ENCODE results near the gene ATG101.

ATG101 gene, protein sequence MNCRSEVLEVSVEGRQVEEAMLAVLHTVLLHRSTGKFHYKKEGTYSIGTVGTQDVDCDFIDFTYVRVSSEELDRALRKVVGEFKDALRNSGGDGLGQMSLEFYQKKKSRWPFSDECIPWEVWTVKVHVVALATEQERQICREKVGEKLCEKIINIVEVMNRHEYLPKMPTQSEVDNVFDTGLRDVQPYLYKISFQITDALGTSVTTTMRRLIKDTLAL

DNA sequence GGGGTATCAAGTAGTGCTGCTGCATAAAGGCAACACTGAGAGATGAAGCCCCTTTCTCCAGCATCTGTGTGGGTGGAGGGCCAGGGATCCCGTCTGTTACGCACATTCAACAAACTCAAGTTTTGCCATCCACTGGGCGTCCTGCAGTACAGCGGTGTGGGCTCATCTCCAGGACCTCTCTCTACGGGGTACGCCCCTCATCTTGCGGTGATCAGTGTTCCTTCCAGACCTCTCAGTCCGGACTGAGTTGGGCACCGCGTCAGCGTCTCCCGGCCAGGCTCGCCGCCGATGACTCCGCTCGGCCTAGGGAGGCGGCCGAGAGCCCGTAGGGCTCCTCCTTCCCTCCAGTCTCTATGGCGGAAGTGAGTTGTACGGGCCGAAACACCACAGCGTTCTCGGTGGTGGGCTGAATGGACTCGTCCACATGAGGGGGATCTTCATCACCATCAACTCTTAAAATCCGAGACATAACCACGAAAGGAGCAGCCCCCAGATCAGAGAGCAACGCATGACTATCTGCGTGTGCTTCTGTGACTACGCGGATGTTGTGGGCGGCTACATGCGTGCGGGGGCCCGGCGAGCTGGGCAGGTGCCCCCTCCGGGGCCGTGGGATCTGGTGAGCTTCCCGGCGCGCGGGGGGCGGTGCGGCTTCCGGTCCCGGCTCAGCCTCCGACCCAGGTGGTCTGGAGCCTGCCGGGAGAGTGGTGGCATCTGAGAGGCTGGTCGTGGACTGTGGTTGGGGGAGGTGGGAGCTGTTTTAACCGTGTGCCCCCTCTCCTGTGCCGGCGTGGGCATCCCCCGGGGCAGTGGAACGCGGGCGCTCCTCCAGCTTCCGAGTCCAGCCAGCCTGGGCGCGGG lies at the start of gene ATG101:
Gene ATG101 (plus strand): TSS at position 652 of the 858 bp plus-strand sequence. CDS start 3,673 bp downstream, outside the sequence.
- peak; percentile 59 to 78 for DNase-seq (ENCODE audit: low read depth in 1 of 2, low spot score in 1 of 2)

DNA sequence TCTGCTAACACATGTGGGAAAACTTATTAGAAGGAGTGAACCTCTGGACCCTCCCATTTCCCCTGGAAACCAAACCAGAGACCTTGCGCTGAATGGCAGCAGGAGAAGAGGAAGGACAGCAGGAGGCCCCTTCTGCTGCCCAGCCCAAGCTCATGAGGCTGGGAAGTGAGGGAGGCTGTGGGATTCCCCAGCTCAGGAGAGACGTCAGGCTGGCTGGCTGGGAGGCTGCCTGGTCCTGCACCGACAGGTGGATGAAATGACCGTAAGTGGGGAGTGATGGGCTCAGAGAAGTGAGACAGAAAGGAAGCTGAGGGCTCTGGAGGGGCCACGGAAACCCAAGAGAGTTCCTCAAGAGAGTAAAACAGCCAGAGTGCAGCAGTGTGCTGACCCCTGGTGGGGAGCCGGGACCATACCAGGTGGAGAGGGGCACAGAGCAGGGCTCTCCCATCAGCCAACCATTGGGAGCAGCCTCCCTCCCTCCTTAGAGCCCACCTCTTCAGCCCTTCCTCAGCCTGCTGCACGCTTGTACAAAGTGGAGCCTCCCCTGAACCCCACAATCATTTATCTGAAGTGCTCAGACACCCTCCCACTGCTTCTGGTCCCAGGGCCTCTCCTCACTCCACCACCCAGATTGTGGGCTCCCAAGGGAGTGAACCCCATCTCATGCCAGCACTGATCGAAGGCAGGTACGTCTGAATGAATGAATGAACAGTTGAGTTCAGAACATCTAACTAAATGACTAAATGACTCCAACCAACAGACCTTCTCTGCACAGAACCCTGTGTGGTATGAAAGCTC lies 49.0 kb upstream of the ATG101 start:
- DNase-seq (ENCODE audit: low read depth in 1 of 2, low spot score in 1 of 2): peak; percentile 38 to 44

DNA sequence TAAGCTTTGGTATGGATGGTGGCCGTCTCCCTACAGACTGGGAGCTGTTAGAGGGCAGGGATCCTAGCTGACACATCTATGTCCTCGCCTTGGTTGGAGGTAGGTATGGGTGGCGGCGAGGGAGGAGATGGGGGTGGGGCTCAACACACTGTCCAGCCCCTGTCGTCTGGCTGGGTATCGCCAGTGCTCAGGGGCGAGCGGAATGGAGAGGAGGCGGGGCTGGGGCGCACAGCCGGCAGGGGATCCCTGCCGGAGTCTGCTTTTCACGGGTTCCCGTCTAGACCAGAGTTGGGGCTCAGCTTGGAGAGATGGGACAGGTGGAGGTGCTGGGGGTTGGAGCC lies 47.0 kb upstream of the ATG101 start:
- no peak for DNase-seq (ENCODE audit: low read depth in 1 of 2, low spot score in 1 of 2)

DNA sequence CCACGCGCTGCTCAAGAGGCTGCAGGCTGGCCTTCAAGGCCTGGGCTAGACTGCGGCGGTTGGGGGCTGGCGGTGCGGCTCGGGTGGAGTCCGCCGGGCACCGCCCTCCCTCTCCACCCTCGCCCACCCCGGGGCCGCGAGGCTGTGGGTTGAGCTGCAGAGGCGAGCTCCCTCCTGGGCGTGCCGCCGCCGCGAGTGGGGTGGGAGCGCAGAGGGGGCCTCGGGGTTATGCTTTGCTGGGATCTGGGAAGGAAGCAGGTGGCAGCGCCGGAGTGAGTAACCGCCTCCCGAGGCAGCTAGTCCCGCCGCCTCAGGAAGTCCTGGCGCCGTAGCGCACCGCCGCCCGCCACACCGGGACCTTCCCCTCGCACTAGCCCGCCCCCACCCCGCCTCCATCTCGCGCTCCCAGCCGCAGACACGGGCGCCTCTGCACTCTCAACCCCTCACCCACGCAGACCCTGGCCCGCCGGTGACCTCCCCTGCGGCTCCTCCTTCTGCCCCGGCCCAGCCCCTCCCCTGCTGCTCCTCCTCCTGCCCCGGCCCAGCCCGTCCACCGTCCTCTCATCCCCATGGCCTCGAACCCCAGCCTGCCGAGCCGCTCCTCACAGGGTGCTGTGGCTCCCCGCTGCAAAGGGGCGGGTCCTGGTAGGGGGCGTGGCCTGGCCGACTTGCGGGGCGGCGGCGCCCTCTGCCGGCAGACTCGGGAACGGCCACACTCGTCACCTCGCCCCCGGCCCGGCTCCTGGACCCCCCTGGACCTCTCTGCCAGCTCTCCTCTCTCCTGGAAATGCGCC lies 46.4 kb upstream of the ATG101 start:
- peak; percentile 85 to 92 for DNase-seq (ENCODE audit: low read depth in 1 of 2, low spot score in 1 of 2)

DNA sequence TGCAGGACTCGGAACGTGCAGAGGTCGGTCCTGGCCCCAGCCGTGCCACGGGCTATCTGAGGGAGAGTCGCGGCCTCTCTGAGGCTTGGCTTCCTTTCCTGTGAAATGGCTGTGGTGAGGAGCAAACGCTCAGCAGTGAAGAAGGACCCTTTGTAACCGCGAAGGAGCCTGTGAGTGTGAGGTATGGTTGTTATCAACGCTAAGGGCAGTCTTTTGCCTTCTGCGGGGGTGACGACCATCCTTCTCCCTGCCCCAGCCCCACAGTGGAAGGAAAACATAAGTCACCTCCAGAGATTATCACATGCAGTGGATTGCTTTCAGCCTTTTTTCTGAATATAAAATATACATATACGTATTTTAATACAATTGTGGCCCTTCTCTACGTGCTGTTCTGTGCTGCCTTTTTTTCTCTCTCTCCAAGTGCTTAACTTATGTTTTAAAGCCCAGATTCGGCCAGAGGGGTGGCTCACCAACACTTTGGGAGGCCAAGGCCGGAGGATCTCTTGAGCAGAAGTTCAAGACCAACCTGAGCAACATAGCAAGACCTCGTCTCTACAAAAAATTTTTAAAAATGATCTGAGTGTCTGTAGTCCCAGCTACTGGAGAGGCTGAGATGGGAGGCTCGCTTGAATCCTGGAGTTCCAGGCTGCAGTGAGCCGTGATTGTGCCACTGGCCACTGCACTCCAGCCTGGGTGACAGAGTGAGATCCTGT lies 45.6 kb upstream of the ATG101 start:
- DNase-seq (ENCODE audit: low read depth in 1 of 2, low spot score in 1 of 2): no peak

DNA sequence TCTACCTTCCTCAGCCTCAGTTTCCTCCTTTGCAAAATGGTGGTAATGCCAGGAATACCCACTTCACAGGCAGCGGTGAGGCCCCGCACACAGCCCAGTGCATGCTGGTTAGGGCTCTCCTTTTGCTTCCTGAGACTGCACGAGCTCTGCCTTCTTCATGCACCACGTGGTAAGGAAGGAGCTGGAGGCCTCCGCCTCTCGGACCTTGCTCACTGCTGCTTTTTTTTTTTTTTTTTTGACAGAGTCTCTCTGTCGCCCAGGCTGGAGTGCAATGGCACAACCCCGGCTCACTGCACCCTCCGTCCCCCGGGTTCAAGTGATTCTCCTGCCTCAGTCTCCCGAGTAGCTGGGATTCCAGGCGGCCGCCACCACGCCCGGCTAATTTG lies 44.9 kb upstream of the ATG101 start:
- DNase-seq (ENCODE audit: low read depth in 1 of 2, low spot score in 1 of 2): no peak

DNA sequence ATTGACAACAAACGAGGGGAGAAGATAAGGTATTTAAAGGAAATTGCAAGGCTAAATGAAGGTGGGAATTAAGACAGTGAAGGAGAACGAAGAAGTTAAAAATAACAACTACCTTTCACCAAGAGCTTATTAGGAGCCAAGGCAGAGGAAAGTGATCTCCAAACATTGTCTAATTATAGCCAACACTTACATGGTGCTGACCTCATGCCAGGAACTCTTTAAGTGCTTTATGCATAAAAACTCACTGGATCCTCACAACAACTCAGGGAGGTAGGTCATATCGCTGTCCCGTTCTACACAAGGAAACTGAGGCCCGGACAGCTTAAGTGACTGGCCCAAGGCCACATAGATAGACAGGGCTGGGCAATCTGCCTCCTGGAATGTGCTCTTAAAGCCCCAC lies 43.5 kb upstream of the ATG101 start:
- DNase-seq (ENCODE audit: low read depth in 1 of 2, low spot score in 1 of 2): no peak

DNA sequence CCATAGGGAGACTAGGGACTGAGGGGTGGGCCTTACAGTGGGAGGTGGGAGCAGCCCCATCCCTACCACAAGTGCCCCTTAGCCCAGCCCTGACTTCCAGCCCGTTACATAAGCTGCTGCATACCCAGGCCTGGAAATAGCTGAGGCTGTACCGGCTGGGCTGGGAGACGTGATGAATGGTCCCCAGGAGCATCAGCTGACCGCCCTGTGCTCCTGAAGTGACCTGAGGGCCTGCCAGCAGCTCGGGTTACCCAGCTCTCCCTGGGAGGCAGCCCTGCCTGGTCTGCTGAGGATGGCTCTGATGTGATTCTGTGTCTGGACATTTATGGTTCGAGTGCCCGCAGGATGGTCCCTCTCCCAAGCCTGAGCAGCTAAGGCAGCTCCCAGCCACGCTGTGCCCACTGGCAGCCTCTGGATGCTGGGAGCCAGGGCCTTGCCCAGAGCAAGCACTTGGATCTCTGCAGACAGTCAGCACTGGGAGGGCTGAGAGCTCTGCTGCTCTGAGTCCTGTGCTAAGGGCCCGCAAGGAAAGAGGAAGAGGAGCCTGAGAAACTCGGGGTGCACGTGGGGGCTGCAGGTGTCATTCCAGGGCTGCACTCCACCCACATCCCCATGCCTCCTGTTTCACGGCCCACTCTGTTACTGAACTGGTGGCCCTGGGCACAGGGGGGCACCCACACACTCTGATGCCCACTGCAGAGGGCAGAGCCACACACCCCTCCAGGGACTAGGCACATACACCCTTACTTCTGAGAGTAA lies 42.5 kb upstream of the ATG101 start:
- DNase-seq (ENCODE audit: low read depth in 1 of 2, low spot score in 1 of 2): no peak

DNA sequence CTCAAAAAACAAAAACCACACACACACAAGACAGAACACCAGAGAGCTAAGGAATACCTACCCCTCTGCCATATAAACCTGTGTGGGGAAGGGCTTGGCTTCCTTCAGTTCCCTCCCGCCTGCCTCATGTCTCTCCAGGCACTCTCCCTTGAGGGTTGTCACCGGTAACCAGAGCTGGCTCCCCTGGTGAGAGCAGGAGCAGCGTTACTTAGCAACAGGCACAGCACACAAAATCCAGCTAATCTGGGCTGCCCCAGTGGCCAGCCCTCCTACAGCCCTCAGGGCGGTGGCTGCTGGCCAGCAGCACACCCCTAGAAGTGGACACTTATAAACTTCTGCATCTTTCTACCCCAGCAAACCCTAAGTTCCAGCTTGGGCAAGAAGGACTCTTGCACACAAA lies 40.1 kb upstream of the ATG101 start:
- no peak for DNase-seq (ENCODE audit: low read depth in 1 of 2, low spot score in 1 of 2)

DNA sequence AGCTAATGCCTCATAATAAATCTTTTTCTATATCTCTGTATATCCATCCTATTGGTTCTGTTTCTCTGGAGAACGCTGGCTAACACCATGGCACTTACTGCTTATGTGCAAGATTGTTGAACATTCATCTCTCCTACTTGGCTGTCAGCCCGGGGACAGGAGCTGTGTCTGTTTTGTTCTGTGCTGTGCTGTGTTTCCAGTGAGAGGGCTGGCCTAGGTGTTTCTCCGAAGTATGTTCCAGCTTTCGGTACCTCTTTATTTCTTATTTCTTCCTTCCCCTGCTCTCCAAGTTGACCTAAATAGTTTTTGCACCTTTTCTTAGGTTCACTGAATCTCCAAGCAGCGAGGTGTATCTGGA lies 37.4 kb upstream of the ATG101 start:
- DNase-seq (ENCODE audit: low read depth in 1 of 2, low spot score in 1 of 2): no peak

DNA sequence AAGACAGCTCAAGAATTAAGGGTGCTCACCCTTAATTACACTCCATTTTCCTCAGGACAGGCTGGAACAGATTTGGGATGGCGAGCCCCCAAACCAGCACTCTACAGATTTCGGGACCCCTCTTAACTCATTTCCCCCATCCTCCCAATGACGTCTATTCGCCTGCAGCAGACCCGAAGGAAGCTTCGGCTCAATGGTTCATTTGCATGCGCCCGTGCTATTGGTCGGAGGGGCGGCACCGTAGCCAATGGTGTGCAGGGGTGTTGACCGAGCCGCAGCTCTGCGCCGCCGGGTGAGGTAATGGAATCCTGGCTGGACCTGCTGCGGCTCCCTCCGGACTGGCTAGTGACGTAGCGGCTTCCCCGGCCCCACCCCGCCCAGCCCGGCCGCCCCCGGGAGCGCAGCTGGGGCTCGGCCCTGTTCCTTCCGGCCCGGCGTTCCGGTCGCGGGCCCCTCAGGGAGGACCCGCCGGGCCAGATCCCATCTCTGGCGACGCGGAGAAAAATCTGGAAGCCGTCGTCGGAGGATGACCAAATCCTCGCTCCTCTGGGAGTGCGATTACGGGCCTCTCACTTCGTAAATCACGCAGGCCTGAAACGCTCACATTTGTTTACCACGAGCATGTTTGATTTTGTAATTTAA lies 36.9 kb upstream of the ATG101 start:
- DNase-seq (ENCODE audit: low read depth in 1 of 2, low spot score in 1 of 2): peak; percentile 67 to 85

DNA sequence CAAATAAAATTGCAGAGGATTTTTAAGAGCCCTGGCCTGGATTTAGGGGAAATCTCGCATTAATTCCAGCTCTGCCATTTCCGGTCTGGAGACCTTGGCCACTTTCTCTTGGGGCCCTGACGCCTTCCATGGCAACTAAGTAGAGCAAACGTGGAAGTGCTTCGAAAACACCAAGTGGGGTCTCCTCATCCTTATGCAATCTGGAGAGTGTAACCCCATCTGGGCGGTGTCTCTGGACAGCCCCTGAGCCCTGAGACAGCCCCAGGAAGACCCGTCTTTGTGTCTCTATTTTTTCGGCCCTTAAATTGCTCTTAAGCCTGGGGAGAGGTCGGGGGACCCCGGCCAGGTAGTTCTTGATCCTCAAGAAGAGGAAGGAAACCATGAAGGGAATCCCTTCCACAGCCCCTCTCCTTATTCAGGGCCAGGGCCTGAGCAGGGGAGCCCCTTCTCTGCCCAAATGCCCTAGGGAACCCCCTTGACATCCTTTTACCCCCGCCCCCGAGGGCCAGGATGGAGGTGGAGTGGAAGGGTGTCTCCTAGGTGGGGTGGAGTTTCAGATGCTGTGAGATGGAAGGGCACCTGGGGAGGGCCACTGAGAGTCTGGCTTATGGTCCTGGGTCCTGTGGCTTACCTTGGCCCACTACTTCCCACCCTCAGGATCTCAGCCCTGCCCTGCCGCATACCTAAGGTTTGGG lies 36.2 kb upstream of the ATG101 start:
- DNase-seq (ENCODE audit: low read depth in 1 of 2, low spot score in 1 of 2): no peak

DNA sequence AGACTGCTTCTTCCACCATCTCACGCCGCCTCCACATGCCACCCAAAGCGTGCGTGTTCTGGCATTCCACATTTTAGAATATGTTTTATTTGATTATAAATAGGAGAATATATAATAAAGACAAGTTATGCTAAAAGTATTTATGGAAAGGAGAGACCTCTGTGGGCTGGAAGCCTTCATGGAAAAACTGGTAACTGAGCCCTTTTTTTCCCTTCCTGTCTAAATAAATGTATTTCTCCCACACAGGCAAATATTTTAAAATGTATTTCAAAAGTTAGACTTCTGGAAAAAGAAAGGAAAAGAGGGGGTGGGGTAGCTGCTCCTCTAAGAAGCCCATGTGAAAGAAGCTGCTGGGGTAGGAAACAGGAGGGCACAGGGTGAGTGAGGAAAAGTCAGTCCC lies 34.6 kb upstream of the ATG101 start:
- no peak for DNase-seq (ENCODE audit: low read depth in 1 of 2, low spot score in 1 of 2)

DNA sequence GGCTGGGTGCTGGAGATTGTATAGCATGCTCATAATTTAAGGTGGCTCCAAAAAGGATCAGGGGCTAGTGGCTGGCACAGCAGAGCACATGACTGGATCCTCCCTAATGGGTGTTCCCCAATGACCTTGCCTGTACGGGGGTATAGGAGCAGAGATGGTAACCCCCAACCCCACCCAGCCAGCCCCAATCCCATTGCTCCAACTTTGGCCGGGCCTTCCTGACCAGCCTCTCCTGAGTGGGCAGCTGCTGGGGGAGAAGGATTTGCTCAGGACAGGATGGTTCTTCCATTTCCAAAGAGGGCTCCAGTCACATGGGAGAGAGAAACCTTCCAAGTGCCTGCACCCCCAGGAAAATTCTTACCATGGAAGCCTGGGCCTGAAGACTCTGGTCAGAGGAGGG lies 33.9 kb upstream of the ATG101 start:
- DNase-seq (ENCODE audit: low read depth in 1 of 2, low spot score in 1 of 2): no peak

DNA sequence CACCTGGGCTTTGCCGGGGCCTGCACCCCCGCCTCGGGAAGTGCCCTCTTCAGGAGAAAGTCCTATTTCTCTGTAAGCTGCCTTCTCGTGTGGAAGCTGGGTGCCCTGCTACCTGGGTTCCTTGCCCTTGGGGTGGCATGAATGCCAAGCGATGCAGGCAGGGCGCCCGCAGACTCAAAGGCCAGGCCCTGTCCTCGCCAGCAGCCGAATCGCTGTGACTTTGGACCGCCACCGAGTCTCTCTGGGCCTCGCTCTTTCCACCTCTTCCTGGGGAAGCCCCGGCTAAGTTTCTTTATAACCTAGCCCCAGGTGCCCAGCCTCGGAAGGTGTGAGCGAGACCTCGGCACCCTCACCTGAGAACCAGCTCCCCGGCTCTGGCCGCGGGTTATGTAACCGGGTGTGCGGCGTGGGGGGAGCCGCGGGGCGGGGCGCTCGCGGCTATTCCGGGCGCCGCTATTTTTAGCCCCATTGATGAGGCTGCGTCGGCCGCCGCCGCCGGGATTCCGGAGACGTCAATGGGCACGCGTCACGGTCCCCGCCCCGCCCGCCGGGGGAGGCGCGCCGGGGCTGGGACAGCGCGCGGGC lies 33.1 kb upstream of the ATG101 start:
- DNase-seq (ENCODE audit: low read depth in 1 of 2, low spot score in 1 of 2): peak; percentile 58 to 80

DNA sequence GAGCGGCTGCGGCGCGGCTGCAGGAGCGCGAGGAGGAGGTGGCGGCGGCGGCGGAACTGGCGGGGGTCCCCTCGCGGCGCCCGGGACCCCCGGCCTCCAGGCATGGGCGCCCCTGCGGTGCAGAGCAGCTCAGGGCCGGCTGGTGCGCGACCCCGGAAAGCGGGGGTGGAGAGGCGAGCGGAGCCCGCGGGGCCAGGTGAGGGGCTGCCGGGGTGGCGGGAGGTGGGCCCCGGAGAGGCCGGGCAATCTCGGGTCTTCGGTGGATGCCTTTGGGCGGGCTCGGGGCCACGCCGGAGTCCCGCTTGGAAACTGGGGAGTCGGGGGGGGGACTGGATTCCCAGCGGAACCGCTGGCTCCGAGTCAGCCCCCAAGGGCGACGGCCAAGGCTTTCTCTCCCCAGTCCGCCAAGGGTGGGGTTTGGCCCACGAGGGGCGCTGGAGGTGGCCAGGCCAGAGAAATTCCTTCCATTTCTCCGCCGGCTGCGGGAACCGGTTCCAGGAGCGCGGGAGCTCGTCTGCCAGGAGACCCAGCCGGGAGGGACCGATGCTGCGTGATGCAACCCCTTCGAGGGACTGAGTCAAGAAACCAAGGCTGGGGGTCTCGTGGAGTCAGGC lies 32.4 kb upstream of the ATG101 start:
- no peak for DNase-seq (ENCODE audit: low read depth in 1 of 2, low spot score in 1 of 2)

DNA sequence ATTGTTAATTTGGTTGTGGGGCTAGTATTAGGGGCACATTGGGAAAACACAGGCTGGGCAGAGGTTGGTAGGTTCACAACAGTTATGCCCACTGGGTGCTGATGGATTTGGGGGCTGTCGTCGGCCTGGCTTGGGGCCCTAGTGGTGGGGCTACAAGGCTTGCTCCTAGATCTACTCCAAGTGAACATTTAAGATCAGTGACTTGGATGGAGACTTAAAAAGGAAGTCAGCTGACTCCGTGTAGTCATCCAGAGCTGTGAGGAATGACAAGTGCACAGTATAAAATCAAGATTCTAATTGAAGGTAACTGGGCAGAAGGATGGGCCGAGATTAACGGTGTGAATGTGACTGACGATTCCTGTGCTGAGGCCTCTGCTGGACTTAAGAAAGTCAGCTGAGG lies 31.3 kb upstream of the ATG101 start:
- DNase-seq (ENCODE audit: low read depth in 1 of 2, low spot score in 1 of 2): no peak

DNA sequence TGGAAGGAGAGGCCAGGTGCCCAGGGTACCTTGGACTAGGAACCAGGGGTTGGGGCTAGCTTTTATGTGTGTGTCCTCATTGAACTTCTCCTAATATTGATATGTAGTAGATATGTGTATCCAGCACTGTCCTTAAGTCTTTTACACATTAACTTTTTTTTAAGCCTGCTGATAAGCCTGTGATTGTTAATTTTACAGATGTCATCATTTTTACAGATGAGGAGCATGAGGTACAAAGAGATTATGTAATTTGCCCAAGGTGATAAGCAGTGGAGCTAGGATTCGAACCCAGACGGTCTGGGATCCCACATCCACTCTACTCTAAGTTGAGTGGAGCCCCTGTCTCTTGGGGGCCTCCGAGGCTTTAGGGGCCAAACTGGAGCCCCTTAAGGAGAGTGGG lies 28.7 kb upstream of the ATG101 start:
- DNase-seq (ENCODE audit: low read depth in 1 of 2, low spot score in 1 of 2): no peak
